Measurements from ENCODE around the gene C12orf60.

- no peak for TF ChIP-seq EZH2phosphoT487 (IDR thresholded peaks at IDR 0.05; ENCODE audit: borderline replicate concordance, low read length)
- no peak for TF ChIP-seq CTCF (IDR thresholded peaks at IDR 0.05; ENCODE audit: low read depth, low read length, poor library complexity, severe bottlenecking)
These were observed 20.7 kb upstream of the C12orf60 start for GRCh38 chr12:14782756-14783155.
